GM12878 (cell line): Measurements from ENCODE around the gene CREB3L1. TPM values are rescaled to one million over a fixed set of nuclear protein-coding genes. Genes with fewer than 3 reads are reported as not detected.

Experiments
- ATAC-seq: fragments of 200-7000 bp; cut with Tn5 transposase; 3 replicates; pipeline ENCODE4 v1.9.1; 2020; ENCODE audit warnings: mild to moderate bottlenecking, moderate library complexity
- BruUV-seq: library from RNA; stranded (reverse); fragments of 400-500 nt; replicated peaks from 2 replicates; lab custom pipeline; 2021; lab: Mats Ljungman, UMichigan
- CTCF ChIA-PET: fragments of 300-600 bp; sonication (Branson Sonifier 250); formaldehyde crosslinking; extraction: SDS; loops from one replicate; lab custom pipeline; 2021; ENCODE audit warnings: inconsistent platforms; lab: Yijun Ruan, JAX
- POLR2A ChIA-PET: fragments of 350-600 bp; formaldehyde crosslinking; extraction: SDS; loops from one replicate; lab custom pipeline; 2021; ENCODE audit warnings: inconsistent platforms; lab: Charles Lee
- RAD21 ChIA-PET: fragments of 300-600 bp; sonication (Branson Sonifier 250); formaldehyde crosslinking; loops from one replicate; lab custom pipeline; 2023; ENCODE audit warnings: antibody characterized with exemption; ENCODE audit not compliant: unreplicated experiment; lab: Charles Lee
- SMC1A ChIA-PET: fragments of 300-600 bp; sonication (Branson Sonifier 250); formaldehyde crosslinking; loops from one replicate; lab custom pipeline; 2023; ENCODE audit not compliant: unreplicated experiment, uncharacterized antibody; lab: Charles Lee
- DNase-seq: peaks from one replicate; pipeline ENCODE4 v3.0.0-alpha.2; 2011; ENCODE audit warnings: low read depth, low spot score
- FAIRE-seq: peaks from 3 replicates; lab custom pipeline; 2011; peaks lifted over from hg19 to GRCh38; lab: Jason Lieb, UNC
- H2AFZ ChIP-seq: 2 replicates; pipeline ENCODE4 v1.6.0; 2011; ENCODE audit warnings: low read depth, low read length, control low read depth; ENCODE audit not compliant: control insufficient read depth
- H3K27ac ChIP-seq: 2 replicates; pipeline ENCODE4 v1.5.1; 2011; ENCODE audit warnings: control low read depth; ENCODE audit not compliant: control insufficient read depth, insufficient read depth
- H3K27me3 ChIP-seq, 2 experiments: replicated peaks in 1 of 2; 2 replicates each; pipeline versions ENCODE4 v1.6.0 to v1.6.1; 2011; ENCODE audit warnings: low read length in 1 of 2; ENCODE audit not compliant: control insufficient read depth in 2 of 2, insufficient read depth in 2 of 2
- H3K36me3 ChIP-seq, 2 experiments: 2 replicates each; pipeline ENCODE4 v1.5.1; 2011; ENCODE audit warnings: low read length in 1 of 2; ENCODE audit not compliant: control insufficient read depth in 2 of 2, insufficient read depth in 2 of 2
- H3K4me1 ChIP-seq: 2 replicates; pipeline ENCODE4 v1.6.1; 2011; ENCODE audit warnings: mild to moderate bottlenecking, low read length, moderate library complexity, mixed read lengths; ENCODE audit not compliant: control insufficient read depth, insufficient read depth
- H3K4me2 ChIP-seq: 2 replicates; pipeline ENCODE4 v1.6.0; 2011; ENCODE audit warnings: control low read depth; ENCODE audit not compliant: control insufficient read depth, insufficient read depth
- H3K4me3 ChIP-seq: fragments of 200-600 bp; sonication (generic); 2 replicates; pipeline ENCODE4 v1.5.1; 2016
- H3K79me2 ChIP-seq: 2 replicates; pipeline ENCODE4 v1.6.0; 2011; ENCODE audit warnings: low read length; ENCODE audit not compliant: control insufficient read depth, insufficient read depth
- H3K9ac ChIP-seq: 2 replicates; pipeline ENCODE4 v1.8.0; 2011; ENCODE audit warnings: low read length, control low read depth, mixed read lengths; ENCODE audit not compliant: control insufficient read depth, insufficient read depth
- H3K9me3 ChIP-seq: replicated peaks from 3 replicates; pipeline ENCODE4 v1.5.1; 2011; ENCODE audit warnings: mild to moderate bottlenecking, low read length; ENCODE audit not compliant: control insufficient read depth, insufficient read depth
- H4K20me1 ChIP-seq: 2 replicates; pipeline ENCODE4 v1.6.0; 2011; ENCODE audit not compliant: control insufficient read depth, insufficient read depth
- BMI1 ChIP-seq: fragments of 450-650 bp; IDR thresholded peaks from 2 replicates; pipeline ENCODE4 v1.6.1; 2016; ENCODE audit warnings: mild to moderate bottlenecking, moderate library complexity, borderline replicate concordance
- HCFC1 ChIP-seq: fragments of 150-350 bp; IDR thresholded peaks from 2 replicates; pipeline ENCODE4 v1.6.1; 2014; ENCODE audit warnings: low read length
- HDAC6 ChIP-seq: fragments of 200-600 bp; sonication (generic); IDR thresholded peaks from one replicate; pipeline ENCODE4 v1.8.0; 2017; ENCODE audit warnings: antibody characterized with exemption; ENCODE audit not compliant: unreplicated experiment
- MYC ChIP-seq: IDR thresholded peaks from 2 replicates; pipeline ENCODE4 v1.6.1; 2011; ENCODE audit warnings: mild to moderate bottlenecking, low read length, moderate library complexity, inconsistent platforms; ENCODE audit not compliant: insufficient read depth, insufficient replicate concordance, insufficient read length, severe bottlenecking
- RAD51 ChIP-seq: fragments of 450-650 bp; IDR thresholded peaks from 2 replicates; pipeline ENCODE4 v1.6.1; 2016; ENCODE audit warnings: moderate library complexity, mild to moderate bottlenecking, inconsistent platforms
- SIN3A ChIP-seq: IDR thresholded peaks from 2 replicates; pipeline ENCODE4 v1.6.1; 2012; ENCODE audit warnings: low read depth, low read length, improper control_type of control experiment
- SREBF1 ChIP-seq: IDR thresholded peaks from 2 replicates; pipeline ENCODE4 v1.6.1; 2012; ENCODE audit warnings: mild to moderate bottlenecking, low read length
- TAF1 ChIP-seq: IDR thresholded peaks from 2 replicates; pipeline ENCODE4 v1.6.1; 2011; ENCODE audit warnings: mild to moderate bottlenecking, low read depth, low read length, borderline replicate concordance
- WGBS: methylation state at CpG from one replicate; pipeline ENCODE4 v1.1.6; 2016; ENCODE audit warnings: low lambda C conversion rate; ENCODE audit not compliant: insufficient replicate concordance, insufficient coverage; ENCODE audit errors: missing lambda C conversion rate; 5-methylcytosine and 5-hydroxymethylcytosine counted together
- in situ Hi-C: fragments of 300-500 bp; cut with MboI; formaldehyde crosslinking; loops from 9 replicates; pipeline ENCODE4 v1.14.3; 2018; ENCODE audit warnings: mixed read lengths
- intact Hi-C: fragments of 100-400 bp; cut with micrococcal nuclease; formaldehyde crosslinking; loops from one replicate; pipeline ENCODE4 v1.14.2; 2022; ENCODE audit not compliant: unreplicated experiment
- polyA plus RNA-seq, 11 experiments: library from polyadenylated mRNA; depleted of rRNA in 4 of 11; unstranded in 6 of 11; stranded (reverse) in 5 of 11; fragments of >200 nt; fragmentation: Nextera tagmentation in 4 of 11; fragmentation: Illumina TruSeq in 1 of 11; extraction: Ambion mirVana in 4 of 11; extraction: Trizol in 1 of 11; gene quantifications; 1 replicate in 1 of 11; 2 replicates in 10 of 11; pipeline versions ENCODE4 v1.2.1 to v1.2.3, GENCODE V29; 2011 to 2016; ENCODE audit warnings: inconsistent platforms in 2 of 11, missing spikeins in 2 of 11, low read depth in 1 of 11
- total RNA-seq, 4 experiments: library from RNA; depleted of rRNA in 3 of 4; stranded (reverse); fragments of >200 nt in 3 of 4; fragmentation: Illumina TruSeq in 1 of 4; extraction: Trizol in 1 of 4; gene quantifications; 2 replicates each; pipeline versions ENCODE4 v1.2.1 to v1.2.3, GENCODE V29; 2013 to 2021
- TF ChIP-seq, protein P1 (sequence below): fragments of 450-650 bp; IDR thresholded peaks from 2 replicates; pipeline ENCODE4 v1.6.1; 2014; ENCODE audit warnings: mild to moderate bottlenecking
- TF ChIP-seq, protein P2 (sequence below): IDR thresholded peaks from 2 replicates; pipeline ENCODE4 v1.6.1; 2012; ENCODE audit warnings: improper control_type of control experiment, low read depth, low read length; ENCODE audit not compliant: insufficient replicate concordance

Gene CREB3L1
- total and polyA plus RNA-seq, 10 of the 15 experiments (the other 5 are each of a cell fraction or from before 2014, with no cell fraction given), result 0.03 to 1.4 (median 0.22) TPM

DNA sequence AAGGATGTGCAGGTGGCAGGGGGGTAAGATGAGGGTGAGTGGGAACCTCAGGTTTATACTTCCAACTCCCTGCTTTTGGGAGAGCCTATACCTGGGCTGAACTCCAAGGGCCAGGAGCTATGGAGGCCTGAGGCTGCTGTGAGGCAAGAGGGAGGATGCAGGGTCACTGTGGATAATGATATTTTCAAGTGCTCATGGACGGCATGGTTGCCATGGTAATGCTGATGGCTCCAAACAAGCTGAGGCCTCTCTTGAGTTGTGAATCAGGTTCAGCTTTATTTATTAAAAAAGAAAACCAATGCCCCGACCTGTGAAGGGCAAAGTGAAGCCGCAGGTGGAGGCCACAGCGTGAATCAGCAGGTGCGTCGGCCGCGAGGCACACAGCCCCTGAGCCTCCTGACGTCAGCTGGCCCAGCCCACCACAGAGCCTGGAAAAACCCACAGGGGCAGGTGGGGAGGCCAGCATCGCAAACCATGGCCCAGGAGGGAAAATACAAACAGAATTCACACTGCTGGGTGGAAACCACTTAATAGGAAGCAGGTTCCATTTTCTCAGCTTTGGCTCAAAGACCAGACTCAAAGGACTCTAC, 17.4 kb upstream of the CREB3L1 start:
- POLR2A ChIA-PET, result interaction anchor here (0.6 to 1.0 kb wide), 2 partner anchors 10 to 167 kb away, joined by 3 read pairs; no protein-coding TSS in a partner anchor
- Histone ChIP-seq H3K9ac (no peak overlapping the region), H3K4me2 (no peak overlapping the region), H3K27ac (no peak overlapping the region), H4K20me1 (no peaks in the 10 kb centered on the region), H3K79me2 (no peaks in the 10 kb centered on the region), H3K4me3 (no peak overlapping the region), H2AFZ (no peak overlapping the region), H3K9me3 (no peaks in the 10 kb centered on the region; the same call in 2 of the 3 replicates), H3K27me3 (no peaks in the 10 kb centered on the region), H3K36me3 (no peaks in the 10 kb centered on the region), H3K4me1 (peaks cover 7% of the 10 kb centered on the region)
- WGBS, result 72% methylated on average over 10 of the region's 10 CpGs
- TF ChIP-seq, protein P1, sequence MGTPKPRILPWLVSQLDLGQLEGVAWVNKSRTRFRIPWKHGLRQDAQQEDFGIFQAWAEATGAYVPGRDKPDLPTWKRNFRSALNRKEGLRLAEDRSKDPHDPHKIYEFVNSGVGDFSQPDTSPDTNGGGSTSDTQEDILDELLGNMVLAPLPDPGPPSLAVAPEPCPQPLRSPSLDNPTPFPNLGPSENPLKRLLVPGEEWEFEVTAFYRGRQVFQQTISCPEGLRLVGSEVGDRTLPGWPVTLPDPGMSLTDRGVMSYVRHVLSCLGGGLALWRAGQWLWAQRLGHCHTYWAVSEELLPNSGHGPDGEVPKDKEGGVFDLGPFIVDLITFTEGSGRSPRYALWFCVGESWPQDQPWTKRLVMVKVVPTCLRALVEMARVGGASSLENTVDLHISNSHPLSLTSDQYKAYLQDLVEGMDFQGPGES, result no peak
- TF ChIP-seq BMI1 (0 out of 2 replicates have a peak, but pooled peaks have one; percentile 31), SIN3A (no peak), TAF1 (no peak)
- RAD21 ChIA-PET, result interaction anchor here (0.9 to 1.3 kb wide), 2 partner anchors 17 to 86 kb away, joined by 3 read pairs; no protein-coding TSS in a partner anchor
- in situ Hi-C loops (no loop called here), intact Hi-C loops (no loop called here)
- FAIRE-seq, result no peak
- SMC1A ChIA-PET, result interaction anchor here (0.9 to 1.1 kb wide), 4 partner anchors 10 to 48 kb away, joined by 3 read pairs; partner anchors contain the start of gene CREB3L1
- DNase-seq, result no peak
- BruUV-seq, result no TSS peak
- ATAC-seq, result peak; percentile 15
- CTCF ChIA-PET, result interaction anchor here (1.1 to 1.6 kb wide), 2 partner anchors 11 to 20 kb away, joined by 3 to 4 read pairs; no protein-coding TSS in a partner anchor

DNA sequence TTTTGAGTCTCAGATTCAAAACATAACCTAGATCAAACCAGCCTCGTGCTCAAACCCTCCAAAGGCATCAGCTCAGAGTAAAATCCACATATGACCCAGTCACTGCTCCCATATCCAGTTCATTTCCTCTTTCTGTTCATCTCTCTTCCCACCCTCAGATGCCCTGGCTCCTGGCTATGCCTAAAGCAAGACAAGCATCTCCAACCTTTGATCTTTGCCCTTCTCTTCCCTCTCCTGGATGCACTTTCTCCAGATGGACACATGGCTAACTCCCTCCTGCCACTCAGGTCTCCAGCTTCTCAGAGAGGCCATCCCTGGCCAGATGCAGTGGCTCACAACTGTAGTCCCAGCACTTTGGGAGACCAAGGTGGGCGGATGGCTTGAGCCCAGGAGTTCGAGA, 14.3 kb upstream of the CREB3L1 start:
- ATAC-seq (no peak), FAIRE-seq (no peak), DNase-seq (no peak)
- no peaks in the 10 kb centered on the region for H3K79me2 ChIP-seq
- ChIA-PET POLR2A (interaction anchor here (0.6 kb wide), 1 partner anchor 17 kb away, joined by 6 read pairs; no protein-coding TSS in a partner anchor), RAD21 (interaction anchor here (0.7 kb wide), 1 partner anchor 23 kb away, joined by 3 read pairs; no protein-coding TSS in a partner anchor), SMC1A (no interaction called here), CTCF (interaction anchor here (0.6 kb wide), 1 partner anchor 1707 kb away, joined by 3 read pairs; no protein-coding TSS in a partner anchor)
- H3K9ac ChIP-seq, result no peak overlapping the region
- no peak overlapping the region for H3K4me3 ChIP-seq
- H3K4me2 ChIP-seq, result no peak overlapping the region
- peaks cover 25% of the 10 kb centered on the region for H3K4me1 ChIP-seq
- BruUV-seq, result no TSS peak
- peak overlapping the region; percentile 20; the same call in 1 of the 2 replicates for H2AFZ ChIP-seq
- 67% methylated on average over 3 of the region's 3 CpGs for WGBS
- H3K27me3 ChIP-seq, result no peaks in the 10 kb centered on the region
- H3K9me3 ChIP-seq, result no peaks in the 10 kb centered on the region; the same call in 2 of the 3 replicates
- intact Hi-C loops (no loop called here), in situ Hi-C loops (no loop called here)
- no peaks in the 10 kb centered on the region for H4K20me1 ChIP-seq
- H3K36me3 ChIP-seq, result no peaks in the 10 kb centered on the region
- no peak overlapping the region; the same call in 1 of the 2 replicates for H3K27ac ChIP-seq
- TF ChIP-seq SREBF1 (no peak), HDAC6 (no peak), HCFC1 (no peak), RAD51 (no peak), MYC (no peak)
- TF ChIP-seq, protein P2, sequence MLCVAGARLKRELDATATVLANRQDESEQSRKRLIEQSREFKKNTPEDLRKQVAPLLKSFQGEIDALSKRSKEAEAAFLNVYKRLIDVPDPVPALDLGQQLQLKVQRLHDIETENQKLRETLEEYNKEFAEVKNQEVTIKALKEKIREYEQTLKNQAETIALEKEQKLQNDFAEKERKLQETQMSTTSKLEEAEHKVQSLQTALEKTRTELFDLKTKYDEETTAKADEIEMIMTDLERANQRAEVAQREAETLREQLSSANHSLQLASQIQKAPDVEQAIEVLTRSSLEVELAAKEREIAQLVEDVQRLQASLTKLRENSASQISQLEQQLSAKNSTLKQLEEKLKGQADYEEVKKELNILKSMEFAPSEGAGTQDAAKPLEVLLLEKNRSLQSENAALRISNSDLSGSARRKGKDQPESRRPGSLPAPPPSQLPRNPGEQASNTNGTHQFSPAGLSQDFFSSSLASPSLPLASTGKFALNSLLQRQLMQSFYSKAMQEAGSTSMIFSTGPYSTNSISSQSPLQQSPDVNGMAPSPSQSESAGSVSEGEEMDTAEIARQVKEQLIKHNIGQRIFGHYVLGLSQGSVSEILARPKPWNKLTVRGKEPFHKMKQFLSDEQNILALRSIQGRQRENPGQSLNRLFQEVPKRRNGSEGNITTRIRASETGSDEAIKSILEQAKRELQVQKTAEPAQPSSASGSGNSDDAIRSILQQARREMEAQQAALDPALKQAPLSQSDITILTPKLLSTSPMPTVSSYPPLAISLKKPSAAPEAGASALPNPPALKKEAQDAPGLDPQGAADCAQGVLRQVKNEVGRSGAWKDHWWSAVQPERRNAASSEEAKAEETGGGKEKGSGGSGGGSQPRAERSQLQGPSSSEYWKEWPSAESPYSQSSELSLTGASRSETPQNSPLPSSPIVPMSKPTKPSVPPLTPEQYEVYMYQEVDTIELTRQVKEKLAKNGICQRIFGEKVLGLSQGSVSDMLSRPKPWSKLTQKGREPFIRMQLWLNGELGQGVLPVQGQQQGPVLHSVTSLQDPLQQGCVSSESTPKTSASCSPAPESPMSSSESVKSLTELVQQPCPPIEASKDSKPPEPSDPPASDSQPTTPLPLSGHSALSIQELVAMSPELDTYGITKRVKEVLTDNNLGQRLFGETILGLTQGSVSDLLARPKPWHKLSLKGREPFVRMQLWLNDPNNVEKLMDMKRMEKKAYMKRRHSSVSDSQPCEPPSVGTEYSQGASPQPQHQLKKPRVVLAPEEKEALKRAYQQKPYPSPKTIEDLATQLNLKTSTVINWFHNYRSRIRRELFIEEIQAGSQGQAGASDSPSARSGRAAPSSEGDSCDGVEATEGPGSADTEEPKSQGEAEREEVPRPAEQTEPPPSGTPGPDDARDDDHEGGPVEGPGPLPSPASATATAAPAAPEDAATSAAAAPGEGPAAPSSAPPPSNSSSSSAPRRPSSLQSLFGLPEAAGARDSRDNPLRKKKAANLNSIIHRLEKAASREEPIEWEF, result no peak
